ENCODE results near the gene ANKRD40.

ANKRD40 gene

GRCh38 chr17:50707289-50708049, at the start of gene ANKRD40:
Gene ANKRD40 (minus strand): TSS chr17:50707914. CDS start chr17:50707654, 260 bp downstream.
- H3K4me3 ChIP-seq (ENCODE audit: low read depth, low read length), result peak within 1 kb of the TSS; percentile 68
- DNase-seq (ENCODE audit: low read depth), result peak; percentile 81
- TF ChIP-seq CTCF (IDR thresholded peaks at IDR 0.05; ENCODE audit: low read depth, low read length, missing control alignments), result no peak
- in situ Hi-C loops (cut with HindIII; ENCODE audit: low sequenced_read_pairs), result no loop called here

GRCh38 chr17:50754521-50754920, 46.8 kb upstream of the ANKRD40 start:
- H3K4me3 ChIP-seq (ENCODE audit: low read depth, low read length), result no peak overlapping the region
- DNase-seq (ENCODE audit: low read depth), result no peak
- in situ Hi-C loops (cut with HindIII; ENCODE audit: low sequenced_read_pairs), result no loop called here
- no peak for TF ChIP-seq CTCF (IDR thresholded peaks at IDR 0.05; ENCODE audit: low read depth, low read length, missing control alignments)

- in situ Hi-C loops (cut with HindIII; ENCODE audit: low sequenced_read_pairs), result no loop called here
- DNase-seq (ENCODE audit: low read depth), result no peak
- no peak overlapping the region for H3K4me3 ChIP-seq (ENCODE audit: low read depth, low read length)
- TF ChIP-seq CTCF (IDR thresholded peaks at IDR 0.05; ENCODE audit: low read depth, low read length, missing control alignments), result no peak
Measured at GRCh38 chr17:50749245-50749644, 41.5 kb upstream of the ANKRD40 start.

GRCh38 chr17:50745631-50746030, 37.9 kb upstream of the ANKRD40 start:
- DNase-seq (ENCODE audit: low read depth), result no peak
- H3K4me3 ChIP-seq (ENCODE audit: low read depth, low read length), result no peak overlapping the region
- in situ Hi-C loops (cut with HindIII; ENCODE audit: low sequenced_read_pairs), result no loop called here
- no peak for TF ChIP-seq CTCF (IDR thresholded peaks at IDR 0.05; ENCODE audit: low read depth, low read length, missing control alignments)

- in situ Hi-C loops (cut with HindIII; ENCODE audit: low sequenced_read_pairs), result no loop called here
- DNase-seq (ENCODE audit: low read depth), result no peak
- H3K4me3 ChIP-seq (ENCODE audit: low read depth, low read length), result no peak overlapping the region
- TF ChIP-seq CTCF (IDR thresholded peaks at IDR 0.05; ENCODE audit: low read depth, low read length, missing control alignments), result no peak
Measured at GRCh38 chr17:50739098-50739497, 31.4 kb upstream of the ANKRD40 start.

- no peak for DNase-seq (ENCODE audit: low read depth)
- no peak overlapping the region for H3K4me3 ChIP-seq (ENCODE audit: low read depth, low read length)
- in situ Hi-C loops (cut with HindIII; ENCODE audit: low sequenced_read_pairs), result no loop called here
- TF ChIP-seq CTCF (IDR thresholded peaks at IDR 0.05; ENCODE audit: low read depth, low read length, missing control alignments), result no peak
Measured at GRCh38 chr17:50737118-50737698, 29.5 kb upstream of the ANKRD40 start.
